Skeletal muscle tissue (tissue), 4 donors: ENCODE results near the gene ZBTB7B. TPM values are rescaled to one million over a fixed set of nuclear protein-coding genes. Genes with fewer than 3 reads are reported as not detected.

ENCODE experiments used
- H3K27ac ChIP-seq: one replicate; pipeline ENCODE4 v1.7.0; 2013; ENCODE audit warnings: mild to moderate bottlenecking, low read depth, low read length, inconsistent platforms
- H3K27me3 ChIP-seq, 3 donors: one replicate each; pipeline ENCODE4 v1.7.0; 2013; ENCODE audit warnings: low read length in 3 of 3; ENCODE audit not compliant: control insufficient read depth in 3 of 3, insufficient read depth in 3 of 3
- H3K36me3 ChIP-seq, 3 donors: one replicate each; pipeline ENCODE4 v1.7.0; 2013; ENCODE audit warnings: low read length in 3 of 3; ENCODE audit not compliant: control insufficient read depth in 3 of 3, insufficient read depth in 3 of 3
- H3K4me1 ChIP-seq, 3 donors: one replicate each; pipeline ENCODE4 v1.7.0; 2013; ENCODE audit warnings: low read length in 3 of 3, mild to moderate bottlenecking in 3 of 3; ENCODE audit not compliant: control insufficient read depth in 3 of 3, insufficient read depth in 3 of 3
- H3K4me3 ChIP-seq, 3 donors: one replicate each; pipeline ENCODE4 v1.7.0; 2013; ENCODE audit warnings: low read length in 3 of 3
- H3K9ac ChIP-seq, 3 donors: one replicate each; pipeline ENCODE4 v1.7.0; 2013; ENCODE audit warnings: low read length in 3 of 3, mild to moderate bottlenecking in 3 of 3, moderate library complexity in 2 of 3, low read depth in 1 of 3
- H3K9me3 ChIP-seq, 3 donors: one replicate each; pipeline ENCODE4 v1.7.0; 2013; ENCODE audit warnings: low read length in 3 of 3; ENCODE audit not compliant: control insufficient read depth in 3 of 3
- total RNA-seq: library from RNA; depleted of rRNA; stranded (reverse); fragments of >200 nt; gene quantifications from one replicate; pipeline ENCODE4 v1.2.3, GENCODE V29; 2014
- donor health status: Osteomylitis.

The ZBTB7B gene
- total RNA-seq, 1 donor from 2014 or later = 7.8 TPM

DNA sequence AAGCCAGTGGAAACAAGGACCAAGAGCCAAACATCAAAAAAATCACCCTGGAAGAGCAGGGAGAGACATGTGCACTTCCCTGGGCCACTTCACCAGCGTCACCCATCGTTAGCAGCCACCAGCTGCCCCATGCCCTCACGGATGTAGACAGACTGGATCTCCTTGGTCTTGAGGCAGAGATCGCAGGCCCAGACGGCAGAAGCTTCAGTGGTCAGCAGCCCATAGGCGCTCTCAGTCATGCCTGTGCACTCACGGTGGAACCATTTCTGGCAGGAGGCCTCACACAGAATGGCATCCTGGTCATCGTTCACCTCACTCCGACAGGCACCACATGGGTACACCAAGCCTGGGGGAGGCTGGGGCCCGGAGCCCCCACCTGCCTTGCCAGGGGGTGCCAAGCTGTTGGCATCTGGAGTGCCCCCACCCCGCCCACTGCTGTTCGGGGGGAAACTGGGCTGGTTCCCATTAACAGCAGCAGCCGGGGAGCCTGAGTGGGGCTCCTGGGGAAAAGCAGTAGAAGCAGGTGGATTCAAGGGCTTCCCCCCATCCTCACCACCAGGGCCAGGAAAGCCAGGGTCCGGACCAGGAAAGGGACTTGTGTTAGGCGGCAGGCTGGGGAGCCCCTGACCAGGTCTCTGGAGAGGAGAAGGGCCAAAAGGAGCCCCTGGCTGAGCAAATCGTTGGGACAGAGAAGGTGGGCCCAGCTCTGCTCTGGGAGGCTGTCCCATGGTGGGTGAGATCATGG is 43.7 kb upstream of the ZBTB7B start:
- Histone ChIP-seq H3K4me3 (no peak overlapping the region), H3K4me1 (peaks cover 64 to 78% (median 66%) of the 10 kb centered on the region in 3 donors), H3K9me3 (no peaks in the 10 kb centered on the region), H3K9ac (peak overlapping the region in 2 of 3 donors; percentile 8 to 40), H3K27me3 (no peaks in the 10 kb centered on the region), H3K27ac (peak overlapping the region; percentile 5), H3K36me3 (peaks cover 16 to 29% (median 20%) of the 10 kb centered on the region in 3 donors)

DNA sequence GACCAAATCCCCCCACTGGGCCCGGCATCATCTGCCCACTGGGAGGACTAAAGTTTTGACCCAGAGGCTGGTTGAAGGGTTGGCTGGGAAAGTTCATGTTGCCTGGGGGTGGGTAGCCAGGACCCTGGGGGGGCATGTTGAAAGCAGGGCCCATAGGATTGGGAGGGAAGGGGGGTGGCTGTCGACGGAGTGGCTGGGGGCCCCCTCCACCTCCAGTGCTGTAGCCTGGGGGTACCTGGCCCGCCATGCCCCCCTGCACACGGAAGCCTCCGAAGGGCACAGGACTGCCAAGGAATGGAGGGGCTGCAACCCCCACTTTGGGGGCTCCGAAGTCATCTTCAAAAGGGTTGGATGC is 43.2 kb upstream of the ZBTB7B start:
- Histone ChIP-seq H3K27ac (peak overlapping the region; percentile 5), H3K9me3 (no peaks in the 10 kb centered on the region), H3K9ac (no peak overlapping the region), H3K4me3 (no peak overlapping the region), H3K4me1 (peaks cover 59 to 75% (median 61%) of the 10 kb centered on the region in 3 donors), H3K27me3 (no peaks in the 10 kb centered on the region), H3K36me3 (peaks cover 20 to 33% (median 21%) of the 10 kb centered on the region in 3 donors)

DNA sequence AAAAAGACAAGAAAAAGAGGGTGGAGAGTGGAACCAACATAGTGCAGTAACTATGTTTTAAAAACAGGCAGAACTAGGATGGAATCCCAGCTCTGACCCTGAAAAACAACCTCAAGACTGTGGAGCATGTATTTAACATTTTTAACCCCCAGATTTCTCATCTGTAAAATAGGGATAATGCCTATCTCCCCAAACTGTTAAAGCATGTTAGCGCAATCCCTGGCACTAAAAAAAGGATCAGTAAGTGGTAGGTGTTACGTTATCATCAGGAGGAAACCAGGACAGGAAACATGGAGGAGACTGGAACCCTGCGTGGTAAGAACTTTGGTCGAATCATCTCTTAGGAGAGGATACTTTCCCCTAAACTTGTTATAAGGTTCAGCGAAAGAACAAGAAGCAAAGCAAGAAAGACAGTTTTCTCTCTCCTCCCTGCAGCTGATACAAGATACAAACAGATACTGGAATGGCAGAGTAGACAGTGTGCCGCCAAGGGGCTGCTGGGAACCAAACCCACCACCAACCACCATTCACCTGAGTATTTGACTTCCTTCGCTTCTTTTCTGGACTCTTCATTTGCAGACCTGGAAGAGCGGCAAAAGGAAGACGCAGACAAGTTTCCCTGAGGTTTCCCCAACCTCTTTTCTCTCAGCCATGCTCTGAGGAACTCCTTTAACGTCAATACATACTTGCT is 42.0 kb upstream of the ZBTB7B start:
- peaks cover 48 to 63% (median 49%) of the 10 kb centered on the region in 3 donors for H3K4me1 ChIP-seq
- H3K9me3 ChIP-seq = no peaks in the 10 kb centered on the region
- H3K27ac ChIP-seq = peak overlapping the region; percentile 94
- no peaks in the 10 kb centered on the region for H3K27me3 ChIP-seq
- H3K36me3 ChIP-seq = peaks cover 29 to 44% (median 31%) of the 10 kb centered on the region in 3 donors
- H3K9ac ChIP-seq = peak overlapping the region; percentile 89 to 99 (median 95)
- H3K4me3 ChIP-seq = peak overlapping the region; percentile 87 to 90 (median 90)

DNA sequence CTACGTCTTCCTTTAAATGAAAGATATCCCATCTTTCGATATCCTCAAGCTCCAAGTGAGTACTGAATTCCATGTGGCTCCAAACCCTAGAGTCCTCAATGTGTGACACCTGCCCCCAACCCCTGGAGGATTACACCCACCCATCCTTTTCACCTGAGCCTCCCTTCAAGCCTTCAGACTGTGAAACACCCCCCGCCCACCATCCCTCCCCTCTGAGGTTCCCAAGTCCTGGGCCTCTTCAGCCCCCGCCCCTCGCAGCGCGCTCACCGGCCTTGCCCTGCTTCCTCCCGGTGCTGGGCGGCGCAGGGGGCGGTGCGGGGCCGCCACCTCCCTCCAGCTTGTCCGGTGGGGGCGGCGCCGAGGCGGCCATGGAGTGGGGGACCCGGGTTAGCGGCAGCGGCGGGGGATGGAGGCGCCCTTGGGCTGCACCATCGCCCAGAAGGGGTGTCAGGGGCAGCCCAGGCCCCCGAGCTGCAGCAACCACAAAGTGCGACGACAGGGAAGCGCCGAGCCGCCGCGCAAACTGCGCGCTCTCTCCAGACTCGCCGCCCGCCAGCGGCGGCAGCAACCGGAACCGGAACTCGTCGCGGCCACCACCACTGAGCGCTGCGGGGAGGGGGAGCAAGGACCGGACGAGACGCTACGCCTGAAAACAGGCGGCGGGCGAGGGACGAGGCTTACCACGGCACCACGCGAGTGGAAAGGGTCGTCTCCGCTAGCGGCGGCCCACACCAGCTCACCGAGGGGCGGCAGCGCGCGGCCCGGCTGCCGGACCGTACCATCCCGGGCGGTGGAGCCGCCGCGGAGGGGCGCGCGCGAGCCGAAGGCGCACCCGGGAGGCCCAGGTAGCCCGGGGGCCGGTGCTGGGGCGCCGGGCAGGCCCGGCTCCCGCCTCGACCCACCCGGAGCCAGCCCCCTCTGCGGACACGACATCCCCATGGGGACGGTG is 41.1 kb upstream of the ZBTB7B start, which contains the start of gene PYGO2:
Gene PYGO2 (minus strand): TSS at position 576 of the 949 bp plus-strand sequence. CDS start 206 bp downstream, at position 370.
- peak within 1 kb of the TSS; percentile 87 to 90 (median 90) for H3K4me3 ChIP-seq
- peak within 1 kb of the TSS; percentile 94 for H3K27ac ChIP-seq
- no peaks in the 10 kb centered on the region for H3K27me3 ChIP-seq
- peak within 1 kb of the TSS; percentile 89 to 99 (median 95) for H3K9ac ChIP-seq
- H3K36me3 ChIP-seq = peaks cover 37 to 53% (median 39%) of the 10 kb centered on the region in 3 donors
- H3K4me1 ChIP-seq = peaks cover 45 to 58% (median 45%) of the 10 kb centered on the region in 3 donors
- no peaks in the 10 kb centered on the region for H3K9me3 ChIP-seq

DNA sequence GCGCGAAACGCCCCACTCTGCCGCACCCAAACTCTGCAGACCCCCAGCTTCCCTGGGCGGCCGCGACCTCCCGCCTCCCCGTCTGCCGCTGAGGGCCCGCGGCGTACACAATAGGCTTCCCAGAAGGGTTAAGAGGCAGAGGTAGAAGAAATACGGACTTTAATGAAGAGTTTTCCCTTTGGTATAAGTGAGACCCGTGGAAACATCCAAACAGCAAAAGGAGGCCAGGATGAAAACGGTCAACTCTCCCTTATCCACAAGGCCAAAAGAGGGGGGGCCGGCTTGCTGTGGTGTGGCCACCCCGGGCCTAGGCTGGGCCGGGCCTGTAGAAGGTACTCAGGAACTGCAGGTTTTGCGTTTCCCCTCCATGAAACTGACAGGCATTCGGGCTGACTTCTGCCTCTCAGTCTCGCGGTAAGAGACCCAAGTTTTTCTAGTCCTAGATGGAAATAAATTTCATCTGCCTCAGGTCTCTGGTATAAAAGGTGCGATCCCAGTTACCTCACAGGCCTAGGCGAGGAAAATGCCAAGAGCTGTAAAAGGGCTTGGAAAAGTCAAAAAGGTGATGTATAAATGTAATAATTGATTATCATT is 40.3 kb upstream of the ZBTB7B start:
- Histone ChIP-seq H3K9ac (peak overlapping the region; percentile 89 to 99 (median 95)), H3K9me3 (no peaks in the 10 kb centered on the region), H3K4me3 (peak overlapping the region; percentile 87 to 90 (median 90)), H3K27ac (peak overlapping the region; percentile 94), H3K36me3 (peaks cover 37 to 60% (median 45%) of the 10 kb centered on the region in 3 donors), H3K4me1 (peaks cover 37 to 50% (median 42%) of the 10 kb centered on the region in 3 donors), H3K27me3 (no peaks in the 10 kb centered on the region)

DNA sequence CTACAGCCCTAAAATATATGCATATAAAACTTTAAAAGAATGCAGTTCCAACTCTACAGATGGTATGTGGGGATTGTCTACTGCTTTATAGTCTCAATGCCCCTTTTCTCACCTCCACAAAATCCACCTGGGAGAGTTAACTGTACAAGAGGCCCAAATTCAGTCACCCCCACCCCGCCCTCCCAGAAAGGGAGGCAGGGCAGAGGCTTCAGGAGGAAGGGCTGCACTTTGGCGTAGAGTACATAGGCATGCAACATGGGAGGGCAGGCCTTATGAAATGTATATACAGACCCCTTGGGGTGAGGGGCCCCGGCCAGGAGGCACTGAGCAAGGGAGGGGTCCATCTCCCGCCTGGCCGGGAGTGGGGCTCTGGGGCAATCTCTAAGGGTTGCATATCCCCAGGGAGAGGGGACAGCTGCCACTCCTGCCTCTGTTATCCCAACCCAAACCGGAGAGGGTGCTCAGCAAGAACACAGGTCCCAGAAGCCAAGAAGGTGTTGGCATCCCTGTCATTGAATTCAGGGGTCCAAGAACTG is 39.7 kb upstream of the ZBTB7B start:
- H3K4me1 ChIP-seq = peaks cover 37 to 49% (median 37%) of the 10 kb centered on the region in 3 donors
- no peaks in the 10 kb centered on the region for H3K9me3 ChIP-seq
- peak overlapping the region; percentile 89 to 99 (median 95) for H3K9ac ChIP-seq
- no peaks in the 10 kb centered on the region for H3K27me3 ChIP-seq
- H3K4me3 ChIP-seq = peak overlapping the region; percentile 87 to 90 (median 90)
- H3K36me3 ChIP-seq = peaks cover 43 to 65% (median 51%) of the 10 kb centered on the region in 3 donors
- H3K27ac ChIP-seq = no peak overlapping the region

DNA sequence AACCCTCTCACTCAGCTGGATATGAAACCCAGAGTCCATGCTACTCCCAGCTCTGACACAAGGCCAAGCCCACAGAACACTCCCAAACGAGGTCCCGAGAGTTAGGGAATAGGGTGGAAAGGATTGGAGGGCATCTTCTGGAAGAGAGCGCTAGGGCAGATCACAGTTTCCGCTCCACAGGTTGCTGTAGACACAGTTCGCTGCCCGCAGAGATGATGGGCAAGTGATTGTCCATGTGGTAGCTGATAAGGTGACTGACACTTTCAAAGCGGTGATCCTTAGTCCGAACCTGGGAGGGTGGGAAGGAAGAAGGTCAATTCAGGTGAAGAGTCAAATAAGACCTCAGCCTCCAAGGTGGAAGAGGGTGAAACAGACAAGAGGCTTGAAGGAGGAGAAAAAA is 39.0 kb upstream of the ZBTB7B start:
- Histone ChIP-seq H3K9ac (peak overlapping the region in 1 of 3 donors; percentile 99), H3K4me3 (no peak overlapping the region), H3K27me3 (no peaks in the 10 kb centered on the region), H3K27ac (no peak overlapping the region), H3K9me3 (no peaks in the 10 kb centered on the region), H3K4me1 (peaks cover 30 to 49% (median 40%) of the 10 kb centered on the region in 3 donors), H3K36me3 (peaks cover 43 to 63% (median 53%) of the 10 kb centered on the region in 3 donors)

DNA sequence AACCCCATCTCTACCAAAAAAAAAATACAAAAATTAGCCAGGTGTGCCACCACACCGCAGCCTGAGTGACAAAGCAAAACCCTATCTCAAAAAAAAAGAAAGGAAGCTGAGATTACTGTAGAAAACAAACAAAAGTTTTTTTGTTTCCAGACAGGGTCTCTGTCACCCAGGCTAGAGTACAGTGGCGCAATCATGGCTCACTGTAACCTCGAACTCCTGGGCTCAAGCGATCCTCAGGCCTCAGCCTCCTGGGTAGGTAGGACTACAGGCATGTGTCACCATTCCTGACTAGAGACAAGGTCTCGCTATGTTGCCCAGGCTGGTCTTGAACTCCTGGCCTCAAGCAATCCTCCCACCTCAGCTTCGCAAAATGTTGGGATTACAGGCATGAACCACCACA is 38.2 kb upstream of the ZBTB7B start:
- Histone ChIP-seq H3K4me3 (no peak overlapping the region), H3K27ac (no peak overlapping the region), H3K9ac (no peak overlapping the region), H3K4me1 (peaks cover 34 to 49% (median 43%) of the 10 kb centered on the region in 3 donors), H3K27me3 (no peaks in the 10 kb centered on the region), H3K9me3 (no peaks in the 10 kb centered on the region), H3K36me3 (peaks cover 36 to 61% (median 56%) of the 10 kb centered on the region in 3 donors)

DNA sequence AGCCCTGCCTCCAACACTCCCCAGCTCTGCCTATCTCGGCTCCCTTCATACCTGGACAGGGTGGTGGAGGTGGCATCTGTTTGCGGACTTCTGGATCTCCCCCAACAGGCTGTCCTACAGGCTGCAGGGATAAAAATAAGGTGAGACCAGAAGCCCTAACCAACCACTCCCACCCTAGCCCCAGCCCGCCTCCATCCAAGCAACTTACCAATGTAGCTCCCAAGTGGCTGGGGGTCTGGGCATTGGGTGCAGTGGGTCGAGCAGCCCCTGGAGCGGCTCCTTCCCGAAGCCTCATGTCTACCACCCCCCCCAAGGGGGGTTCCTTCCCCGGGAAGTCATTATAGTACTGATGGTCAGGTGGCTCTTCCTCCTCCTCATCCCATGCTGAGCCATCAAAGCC is 36.5 kb upstream of the ZBTB7B start:
- peaks cover 31 to 57% (median 51%) of the 10 kb centered on the region in 3 donors for H3K36me3 ChIP-seq

More for the DNA sequence above, 36.5 kb upstream of the ZBTB7B start:
- Histone ChIP-seq H3K9ac (no peak overlapping the region), H3K9me3 (no peaks in the 10 kb centered on the region), H3K4me3 (no peak overlapping the region), H3K27me3 (no peaks in the 10 kb centered on the region), H3K4me1 (peaks cover 43 to 57% (median 49%) of the 10 kb centered on the region in 3 donors), H3K27ac (no peak overlapping the region)
